CD8-positive, alpha-beta memory T cell (primary cell): Measurements from ENCODE around the gene LRRFIP1. TPM values are rescaled to one million over a fixed set of nuclear protein-coding genes. Genes with fewer than 3 reads are reported as not detected.
"Not testable (repeated sequence)": the region's sequence is repeated elsewhere in the genome, so short reads cannot be mapped to it uniquely, and the experiment has no call there.

Experiments used
- CTCF ChIA-PET: fragments of 350-600 bp; sonication (Branson Sonifier 250); formaldehyde crosslinking; loops from one replicate; lab custom pipeline; 2021; ENCODE audit warnings: antibody characterized with exemption; lab: Charles Lee
- POLR2A ChIA-PET: fragments of 350-600 bp; sonication (Branson Sonifier 250); formaldehyde crosslinking; loops from one replicate; lab custom pipeline; 2021; ENCODE audit warnings: antibody characterized with exemption; lab: Charles Lee
- DNase-seq, 5 donors: peaks; one replicate each; pipeline versions ENCODE4 v3.0.0 to v3.0.0-alpha.2; 2020 to 2022; ENCODE audit warnings: mixed read lengths in 1 of 5
- H3K27ac ChIP-seq: one replicate; pipeline ENCODE4 v1.7.0; 2013; ENCODE audit warnings: low read depth, mild to moderate bottlenecking, low read length, moderate library complexity
- H3K27me3 ChIP-seq: 2 replicates; pipeline ENCODE4 v1.7.0; 2013; ENCODE audit warnings: low read length, mild to moderate bottlenecking; ENCODE audit not compliant: insufficient read depth, poor library complexity, severe bottlenecking
- H3K36me3 ChIP-seq: 2 replicates; pipeline ENCODE4 v1.7.0; 2013; ENCODE audit warnings: mild to moderate bottlenecking, low read length, moderate library complexity; ENCODE audit not compliant: insufficient read depth
- H3K4me1 ChIP-seq: 2 replicates; pipeline ENCODE4 v1.7.0; 2013; ENCODE audit warnings: mild to moderate bottlenecking, low read length, moderate library complexity; ENCODE audit not compliant: insufficient read depth
- H3K4me3 ChIP-seq: 2 replicates; pipeline ENCODE4 v1.7.0; 2013; ENCODE audit warnings: mild to moderate bottlenecking, low read length
- H3K9me3 ChIP-seq: 2 replicates; pipeline ENCODE4 v1.7.0; 2013; ENCODE audit warnings: mild to moderate bottlenecking, low read length
- H3K27ac Mint-ChIP-seq, 8 donors: one replicate each; pipeline ENCODE4 v1.8.0; 2020 to 2021; ENCODE audit warnings: mixed read lengths in 8 of 8, mild to moderate bottlenecking in 6 of 8, inconsistent platforms in 3 of 8, moderate library complexity in 3 of 8
- H3K27me3 Mint-ChIP-seq, 2 donors: one replicate each; pipeline ENCODE4 v1.8.0; 2020 to 2021; ENCODE audit warnings: mixed read lengths in 2 of 2, mild to moderate bottlenecking in 1 of 2, moderate library complexity in 1 of 2
- H3K36me3 Mint-ChIP-seq, 3 donors: one replicate each; pipeline ENCODE4 v1.8.0; 2020 to 2021; ENCODE audit warnings: mixed read lengths in 3 of 3, inconsistent platforms in 1 of 3, mild to moderate bottlenecking in 1 of 3
- H3K4me1 Mint-ChIP-seq, 3 donors: one replicate each; pipeline ENCODE4 v1.8.0; 2020 to 2021; ENCODE audit warnings: mixed read lengths in 3 of 3, inconsistent platforms in 1 of 3, mild to moderate bottlenecking in 1 of 3
- H3K4me3 Mint-ChIP-seq, 7 donors: one replicate each; pipeline ENCODE4 v1.8.0; 2020 to 2021; ENCODE audit warnings: mixed read lengths in 7 of 7, mild to moderate bottlenecking in 6 of 7, moderate library complexity in 4 of 7, inconsistent platforms in 2 of 7
- H3K9me3 Mint-ChIP-seq, 5 donors: one replicate each; pipeline ENCODE4 v1.8.0; 2020 to 2022; ENCODE audit warnings: mixed read lengths in 5 of 5, mild to moderate bottlenecking in 3 of 5, moderate library complexity in 2 of 5, inconsistent platforms in 1 of 5
- polyA plus RNA-seq: library from polyadenylated mRNA; unstranded; fragments of 300-500 nt; fragmentation: Illumina TruSeq; gene quantifications from one replicate; pipeline ENCODE4 v1.2.3, GENCODE V29; 2021
- total RNA-seq, 2 experiments: library from RNA; stranded (reverse); gene quantifications; one replicate each; pipeline ENCODE4 v1.2.3, GENCODE V29; 2021

The LRRFIP1 gene
- total and polyA plus RNA-seq, 3 experiments from 2014 or later: 128 to 192 (median 188) TPM

DNA sequence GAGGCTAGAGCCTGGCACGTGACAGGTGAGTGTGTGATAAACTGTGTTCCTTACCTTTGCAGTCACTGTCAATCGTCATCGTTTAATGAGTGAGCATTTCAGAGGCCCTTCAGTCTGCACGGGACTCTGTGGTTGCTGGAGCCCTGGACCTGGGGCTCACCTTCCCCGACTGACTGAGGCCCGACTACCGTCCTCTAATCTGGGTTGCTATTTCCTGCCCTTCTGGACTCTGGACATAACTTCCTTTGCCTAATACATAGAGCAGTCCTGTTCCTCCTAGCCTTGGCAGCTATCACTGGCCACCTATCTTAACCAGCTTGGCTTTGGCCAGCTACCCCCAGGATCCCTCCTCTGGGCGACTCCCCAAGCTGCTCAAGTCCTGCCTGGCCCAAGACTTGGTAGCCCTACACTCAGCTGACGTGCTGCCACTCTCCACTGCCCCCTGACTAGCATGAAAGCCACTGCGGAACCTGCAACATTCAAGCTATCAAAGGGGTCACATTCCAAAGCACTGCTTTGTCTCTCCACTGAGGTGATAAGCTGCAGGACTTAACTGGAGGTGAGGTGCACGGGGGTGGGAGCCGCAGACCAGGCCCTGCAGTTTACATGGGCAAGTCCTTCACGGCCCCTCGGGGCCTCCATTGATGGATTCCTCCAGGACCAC lies 25.8 kb upstream of the LRRFIP1 start:
- Mint-ChIP-seq H3K4me3 (no peak overlapping the region), H3K9me3 (no peaks in the 10 kb centered on the region), H3K36me3 (no peaks in the 10 kb centered on the region), H3K4me1 (peaks cover 19 to 25% (median 19%) of the 10 kb centered on the region in 3 donors), H3K27me3 (peaks cover 0 to 1% of the 10 kb centered on the region in 2 donors), H3K27ac (peak overlapping the region in 4 of 8 donors; percentile 55 to 97 (median 88))
- POLR2A ChIA-PET: no interaction called here
- peaks cover 20% of the 10 kb centered on the region for H3K4me1 ChIP-seq
- H3K4me3 ChIP-seq: no peak overlapping the region
- H3K36me3 ChIP-seq: no peaks in the 10 kb centered on the region
- no peaks in the 10 kb centered on the region for H3K9me3 ChIP-seq
- no peak for DNase-seq
- CTCF ChIA-PET: interaction anchor here (1.1 kb wide), 1 partner anchor 144 kb away, joined by 4 read pairs; no protein-coding TSS in a partner anchor
- H3K27me3 ChIP-seq: no peaks in the 10 kb centered on the region
- H3K27ac ChIP-seq: no peak overlapping the region

DNA sequence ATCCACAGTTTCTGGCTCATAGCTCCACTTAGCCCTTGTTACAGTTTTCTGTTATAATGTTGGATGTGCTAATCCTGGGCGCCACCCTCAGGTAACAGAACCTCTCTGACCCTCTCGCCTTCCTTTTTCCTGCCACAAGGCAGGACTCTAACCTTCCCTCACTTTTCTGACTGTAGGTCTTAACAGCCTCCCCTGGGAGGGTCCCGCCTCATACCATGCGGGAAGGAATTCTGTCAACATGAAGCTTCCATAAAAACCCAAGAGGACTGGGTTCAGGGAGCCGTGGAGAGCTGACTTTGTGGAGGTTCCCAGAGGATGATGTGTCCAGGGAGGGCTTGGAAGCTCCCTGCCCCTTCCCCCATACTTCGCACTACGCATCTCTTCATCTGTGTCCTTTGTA lies 25.0 kb upstream of the LRRFIP1 start:
- no peaks in the 10 kb centered on the region for H3K9me3 Mint-ChIP-seq
- peaks cover 19 to 25% (median 19%) of the 10 kb centered on the region in 3 donors for H3K4me1 Mint-ChIP-seq
- POLR2A ChIA-PET: no interaction called here
- Histone ChIP-seq H3K4me1 (peaks cover 20% of the 10 kb centered on the region), H3K9me3 (no peaks in the 10 kb centered on the region), H3K27ac (no peak overlapping the region), H3K36me3 (no peaks in the 10 kb centered on the region), H3K4me3 (no peak overlapping the region), H3K27me3 (no peaks in the 10 kb centered on the region)
- no peaks in the 10 kb centered on the region for H3K36me3 Mint-ChIP-seq
- H3K4me3 Mint-ChIP-seq: peak overlapping the region in 2 of 7 donors; percentile 6 to 7
- CTCF ChIA-PET: interaction anchor here (1.1 to 1.2 kb wide), 2 partner anchors 9 to 143 kb away, joined by 3 to 4 read pairs; no protein-coding TSS in a partner anchor
- H3K27me3 Mint-ChIP-seq: peaks cover 0 to 1% of the 10 kb centered on the region in 2 donors
- no peak for DNase-seq
- H3K27ac Mint-ChIP-seq: peak overlapping the region in 7 of 8 donors; percentile 49 to 97 (median 92)

DNA sequence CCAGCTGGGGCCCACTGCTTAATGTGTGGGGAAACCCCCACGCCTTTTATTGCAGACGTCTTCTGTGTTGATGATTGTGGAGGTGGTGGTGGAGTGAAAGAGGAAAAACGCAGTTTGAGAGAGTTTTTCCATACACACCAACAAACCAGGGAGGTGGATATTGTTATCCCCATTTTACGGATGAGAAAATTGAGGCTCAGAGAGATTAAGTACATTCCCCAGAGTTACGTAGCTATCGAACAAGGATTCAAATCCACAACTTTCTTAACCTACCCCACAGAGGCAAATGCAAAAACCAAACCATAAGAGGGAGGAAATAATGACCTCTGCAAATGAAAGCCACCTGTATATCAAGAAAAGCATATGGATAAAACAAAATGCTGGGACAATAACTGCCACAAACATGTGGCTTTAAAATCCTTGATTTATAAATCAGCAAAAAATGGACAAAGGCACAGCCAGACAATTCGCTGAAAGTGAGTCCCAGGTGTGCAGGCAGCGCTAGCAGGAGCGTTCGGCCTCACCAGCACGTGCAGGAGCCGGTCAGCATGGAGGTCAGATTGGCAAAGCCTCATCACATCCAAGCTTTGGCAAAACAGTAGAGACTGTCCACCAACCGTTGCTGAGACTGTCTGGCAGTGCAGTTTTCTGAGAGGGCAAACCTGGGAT lies 24.2 kb upstream of the LRRFIP1 start:
- CTCF ChIA-PET: interaction anchor here (1.2 to 1.4 kb wide), 2 partner anchors 9 to 123 kb away, joined by 3 to 4 read pairs; no protein-coding TSS in a partner anchor
- H3K36me3 ChIP-seq: no peaks in the 10 kb centered on the region
- no peak overlapping the region for H3K27ac ChIP-seq
- H3K9me3 ChIP-seq: no peaks in the 10 kb centered on the region
- POLR2A ChIA-PET: no interaction called here
- Mint-ChIP-seq H3K27me3 (peaks cover 0 to 1% of the 10 kb centered on the region in 2 donors), H3K36me3 (no peaks in the 10 kb centered on the region), H3K27ac (peak overlapping the region; percentile 49 to 97 (median 92)), H3K4me3 (peak overlapping the region in 6 of 7 donors; percentile 67 to 92 (median 74)), H3K9me3 (no peaks in the 10 kb centered on the region), H3K4me1 (peaks cover 19 to 25% (median 19%) of the 10 kb centered on the region in 3 donors)
- H3K27me3 ChIP-seq: no peaks in the 10 kb centered on the region
- H3K4me3 ChIP-seq: peak overlapping the region; percentile 18
- no peak for DNase-seq
- H3K4me1 ChIP-seq: peaks cover 20% of the 10 kb centered on the region

DNA sequence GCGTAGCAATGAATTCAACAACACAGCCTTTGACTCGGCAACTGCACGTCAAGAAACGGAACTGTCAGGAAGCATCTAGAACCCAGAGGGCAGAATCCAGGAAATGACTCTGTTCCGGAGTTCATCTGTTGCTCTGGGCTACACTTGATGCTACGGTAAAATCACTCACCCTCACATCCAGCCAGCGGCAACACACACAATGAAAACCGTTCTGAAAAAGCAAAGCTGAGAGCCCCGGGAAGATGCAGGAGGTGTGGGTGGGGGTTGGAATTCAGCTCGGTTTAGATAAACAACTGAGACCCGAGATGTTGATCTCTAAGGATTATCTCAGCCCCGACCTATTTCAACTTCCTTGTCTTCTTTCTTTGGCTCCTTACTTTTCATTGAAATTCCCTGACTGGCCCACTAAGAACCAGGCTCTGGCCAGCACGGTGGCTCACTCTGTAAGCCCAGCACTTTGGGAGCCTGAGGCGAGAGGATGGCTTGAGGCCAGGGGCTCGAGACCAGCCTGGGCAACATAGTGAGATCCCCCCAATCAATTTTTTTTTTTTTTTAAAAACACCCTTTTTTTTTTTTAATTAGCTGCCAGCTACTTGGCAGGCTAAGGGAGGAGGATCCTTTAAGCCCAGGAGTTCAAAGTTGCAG lies 23.5 kb upstream of the LRRFIP1 start:
- Histone ChIP-seq H3K27me3 (no peaks in the 10 kb centered on the region), H3K36me3 (no peaks in the 10 kb centered on the region), H3K4me1 (peaks cover 20% of the 10 kb centered on the region), H3K27ac (no peak overlapping the region), H3K4me3 (peak overlapping the region; percentile 18), H3K9me3 (no peaks in the 10 kb centered on the region)
- DNase-seq: peak; percentile 19 to 87 (median 65)
- CTCF ChIA-PET: interaction anchor here (1.4 kb wide), 1 partner anchor 123 kb away, joined by 4 read pairs; no protein-coding TSS in a partner anchor
- Mint-ChIP-seq H3K27ac (peak overlapping the region; percentile 49 to 97 (median 92)), H3K4me3 (peak overlapping the region in 6 of 7 donors; percentile 67 to 92 (median 74)), H3K4me1 (peaks cover 18 to 21% (median 19%) of the 10 kb centered on the region in 3 donors), H3K9me3 (no peaks in the 10 kb centered on the region), H3K27me3 (peaks cover 0 to 6% of the 10 kb centered on the region in 2 donors), H3K36me3 (no peaks in the 10 kb centered on the region)
- POLR2A ChIA-PET: no interaction called here

DNA sequence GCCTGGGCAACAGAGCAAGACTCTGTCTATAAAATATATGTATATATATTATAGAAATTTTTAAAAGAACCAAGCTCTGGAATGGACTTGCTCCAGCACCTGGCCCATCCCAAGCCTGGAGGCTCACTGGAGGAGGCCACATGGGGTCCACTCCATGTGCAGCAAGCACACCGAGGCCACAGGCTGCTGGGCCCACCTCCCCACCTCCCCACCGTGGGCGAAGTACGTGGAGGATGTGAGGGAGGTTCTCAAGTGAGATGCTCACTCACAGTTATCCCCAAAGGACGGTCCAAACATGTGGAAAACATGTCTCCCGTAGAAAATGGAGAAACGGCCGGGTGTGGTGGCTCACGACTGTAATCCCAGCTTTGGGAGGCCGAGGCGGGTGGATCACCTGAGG lies 23.0 kb upstream of the LRRFIP1 start:
- Mint-ChIP-seq H3K4me3 (peak overlapping the region in 2 of 7 donors; percentile 67 to 81), H3K27me3 (peaks cover 0 to 8% of the 10 kb centered on the region in 2 donors), H3K27ac (peak overlapping the region in 6 of 8 donors; percentile 49 to 97 (median 84)), H3K9me3 (no peaks in the 10 kb centered on the region), H3K36me3 (no peaks in the 10 kb centered on the region), H3K4me1 (peaks cover 17 to 21% (median 19%) of the 10 kb centered on the region in 3 donors)
- POLR2A ChIA-PET: no interaction called here
- no peak for DNase-seq
- Histone ChIP-seq H3K27me3 (no peaks in the 10 kb centered on the region), H3K27ac (no peak overlapping the region), H3K4me3 (no peak overlapping the region), H3K36me3 (no peaks in the 10 kb centered on the region), H3K4me1 (peaks cover 20% of the 10 kb centered on the region), H3K9me3 (no peaks in the 10 kb centered on the region)
- CTCF ChIA-PET: interaction anchor here (1.4 kb wide), 1 partner anchor 122 kb away, joined by 4 read pairs; no protein-coding TSS in a partner anchor

DNA sequence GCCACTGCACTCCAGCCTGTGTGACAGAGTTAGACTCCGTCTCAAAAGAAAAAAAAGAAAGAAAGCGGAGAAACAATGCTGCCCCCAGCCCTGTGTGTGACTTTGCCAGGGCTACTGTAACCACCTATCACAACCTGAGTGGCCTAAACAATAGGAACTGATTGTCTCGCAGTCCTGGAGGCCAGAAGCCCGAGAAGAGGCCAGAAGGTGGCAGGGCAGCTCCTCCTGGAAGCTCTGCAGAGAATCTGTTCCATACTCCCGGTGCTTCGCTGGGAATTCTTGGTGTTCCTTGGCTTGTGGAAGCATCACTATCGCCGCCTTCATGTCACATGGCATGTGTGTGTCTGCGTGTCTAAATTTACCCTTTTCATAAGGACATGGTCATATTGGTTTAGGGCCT lies 22.4 kb upstream of the LRRFIP1 start:
- peak overlapping the region in 7 of 8 donors; percentile 28 to 93 (median 75) for H3K27ac Mint-ChIP-seq
- CTCF ChIA-PET: interaction anchor here (1.4 kb wide), 1 partner anchor 122 kb away, joined by 4 read pairs; no protein-coding TSS in a partner anchor

DNA sequence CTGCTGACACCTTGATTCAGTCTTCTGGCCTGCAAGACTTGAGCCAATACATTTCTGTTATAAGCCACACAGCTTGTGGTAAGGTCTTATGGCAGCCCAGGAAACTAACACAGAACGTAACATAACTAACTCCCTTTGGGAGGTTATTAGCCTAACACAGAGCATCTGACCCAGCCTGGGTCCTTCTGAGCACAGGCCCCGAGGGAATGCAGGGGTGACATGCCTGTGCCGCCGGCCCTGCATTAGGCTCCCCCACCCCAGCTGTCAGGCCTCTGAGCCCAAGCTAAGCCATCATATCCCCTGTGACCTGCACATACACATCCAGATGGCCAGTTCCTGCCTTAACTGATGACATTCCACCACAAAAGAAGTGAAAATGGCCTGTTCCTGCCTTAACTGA lies 20.9 kb upstream of the LRRFIP1 start:
- POLR2A ChIA-PET: not testable (repeated sequence)

More for the DNA sequence above, 22.4 kb upstream of the LRRFIP1 start:
- Histone ChIP-seq H3K4me3 (no peak overlapping the region), H3K9me3 (no peaks in the 10 kb centered on the region), H3K36me3 (no peaks in the 10 kb centered on the region), H3K27me3 (no peaks in the 10 kb centered on the region), H3K4me1 (peaks cover 20% of the 10 kb centered on the region), H3K27ac (no peak overlapping the region)
- POLR2A ChIA-PET: no interaction called here
- Mint-ChIP-seq H3K27me3 (peaks cover 3 to 13% of the 10 kb centered on the region in 2 donors), H3K4me3 (peak overlapping the region in 1 of 7 donors; percentile 3), H3K4me1 (peaks cover 17 to 21% (median 19%) of the 10 kb centered on the region in 3 donors), H3K9me3 (no peaks in the 10 kb centered on the region), H3K36me3 (no peaks in the 10 kb centered on the region)
- no peak for DNase-seq

More for the DNA sequence above, 20.9 kb upstream of the LRRFIP1 start:
- H3K9me3 Mint-ChIP-seq, H3K36me3 Mint-ChIP-seq, H3K36me3 ChIP-seq, H3K27ac ChIP-seq, DNase-seq, H3K4me3 Mint-ChIP-seq, H3K4me3 ChIP-seq, H3K9me3 ChIP-seq, H3K27me3 ChIP-seq: not testable (repeated sequence)
- Mint-ChIP-seq H3K27me3 (peaks cover 8 to 13% of the 10 kb centered on the region in 2 donors), H3K4me1 (peaks cover 17 to 21% (median 19%) of the 10 kb centered on the region in 3 donors), H3K27ac (peak overlapping the region in 2 of 8 donors; percentile 29 to 79)
- CTCF ChIA-PET: interaction anchor here (1.4 kb wide), 1 partner anchor 94 kb away, joined by 3 read pairs; no protein-coding TSS in a partner anchor
- peaks cover 20% of the 10 kb centered on the region for H3K4me1 ChIP-seq
